Measurements from ENCODE around the gene BCL7A.
"Not testable (repeated sequence)": the region's sequence is repeated elsewhere in the genome, so short reads cannot be mapped to it uniquely, and the experiment has no call there.

The BCL7A gene

GRCh38 chr12:122056406-122056805, 34.7 kb downstream of the BCL7A start:
- DNase-seq = not testable (repeated sequence)

- no peak for DNase-seq
These were observed 35.5 kb downstream of the BCL7A start for GRCh38 chr12:122057007-122057735.

GRCh38 chr12:122057769-122058168, 36.1 kb downstream of the BCL7A start:
- DNase-seq = no peak

- DNase-seq = no peak
These were observed 37.0 kb downstream of the BCL7A start for GRCh38 chr12:122058549-122059149.

GRCh38 chr12:122059203-122059960, 37.7 kb downstream of the BCL7A start:
- no peak for DNase-seq

- no peak for DNase-seq
These were observed 38.4 kb downstream of the BCL7A start for GRCh38 chr12:122060081-122060501.

- no peak for DNase-seq
These were observed 39.6 kb downstream of the BCL7A start for GRCh38 chr12:122061253-122061652.

- DNase-seq = peak; percentile 78
These were observed 41.4 kb downstream of the BCL7A start for GRCh38 chr12:122062832-122063693.

GRCh38 chr12:122063694-122064024, 42.0 kb downstream of the BCL7A start:
- DNase-seq = no peak

GRCh38 chr12:122064025-122064777, 42.5 kb downstream of the BCL7A start:
- peak; percentile 87 for DNase-seq

GRCh38 chr12:122064780-122065588, 43.3 kb downstream of the BCL7A start:
- DNase-seq = peak; percentile 64

GRCh38 chr12:122067548-122067947, 45.9 kb downstream of the BCL7A start:
- no peak for DNase-seq

- DNase-seq = no peak
These were observed 46.3 kb downstream of the BCL7A start for GRCh38 chr12:122067966-122068365.

- DNase-seq = no peak
These were observed 50.6 kb downstream of the BCL7A start for GRCh38 chr12:122072031-122072970.

- no peak for DNase-seq
These were observed 52.1 kb downstream of the BCL7A start for GRCh38 chr12:122073815-122074214.

GRCh38 chr12:122076743-122077495, 55.2 kb downstream of the BCL7A start:
- DNase-seq = peak; percentile 61

- peak; percentile 95 for DNase-seq
These were observed 56.7 kb downstream of the BCL7A start, which contains the start of gene MLXIP for GRCh38 chr12:122078141-122079032. Gene MLXIP (plus strand): TSS chr12:122078756. CDS start chr12:122078854, 98 bp downstream.

GRCh38 chr12:122079033-122079531, 57.4 kb downstream of the BCL7A start:
- DNase-seq = peak; percentile 48
